Trophoblast cell (in vitro differentiated cells and primary cell): Measurements from ENCODE around the gene TSC2.
"Not testable (repeated sequence)": the region's sequence is repeated elsewhere in the genome, so short reads cannot be mapped to it uniquely, and the experiment has no call there.

ENCODE experiments used
- DNase-seq, 2 donors: peaks; one replicate each; pipeline ENCODE4 v3.0.0-alpha.2; 2016
- H2AFZ ChIP-seq: 2 replicates; pipeline ENCODE4 v1.6.1; 2013; ENCODE audit warnings: low read length, moderate library complexity, mild to moderate bottlenecking; ENCODE audit not compliant: insufficient read depth, poor library complexity
- H2AK5ac ChIP-seq: 2 replicates; pipeline ENCODE4 v1.6.1; 2013; ENCODE audit warnings: mild to moderate bottlenecking, low read length
- H2BK120ac ChIP-seq: 2 replicates; pipeline ENCODE4 v1.6.1; 2013; ENCODE audit warnings: low read length, mild to moderate bottlenecking, moderate library complexity; ENCODE audit not compliant: insufficient read depth, poor library complexity
- H2BK12ac ChIP-seq: 2 replicates; pipeline ENCODE4 v1.6.1; 2013; ENCODE audit warnings: mild to moderate bottlenecking, low read length, moderate library complexity
- H2BK5ac ChIP-seq: 2 replicates; pipeline ENCODE4 v1.6.1; 2013; ENCODE audit warnings: low read length, low read depth, moderate library complexity, mild to moderate bottlenecking; ENCODE audit not compliant: poor library complexity
- H3K14ac ChIP-seq: 2 replicates; pipeline ENCODE4 v1.6.1; 2013; ENCODE audit warnings: mild to moderate bottlenecking, low read length
- H3K18ac ChIP-seq: 2 replicates; pipeline ENCODE4 v1.6.1; 2013; ENCODE audit warnings: mild to moderate bottlenecking, low read length
- H3K23ac ChIP-seq: 2 replicates; pipeline ENCODE4 v1.6.1; 2013; ENCODE audit warnings: low read length
- H3K27ac ChIP-seq: 2 replicates; pipeline ENCODE4 v1.5.1; 2013; ENCODE audit warnings: low read depth, mild to moderate bottlenecking, inconsistent platforms, low read length, moderate library complexity
- H3K27me3 ChIP-seq: 2 replicates; pipeline ENCODE4 v1.6.1; 2013; ENCODE audit warnings: inconsistent platforms, mild to moderate bottlenecking, low read length, moderate library complexity; ENCODE audit not compliant: insufficient read depth
- H3K36me3 ChIP-seq, 2 experiments: 1 replicate in 1 of 2; 2 replicates in 1 of 2; pipeline ENCODE4 v1.6.1; 2013; ENCODE audit warnings: low read length in 2 of 2, mild to moderate bottlenecking in 2 of 2, moderate library complexity in 1 of 2; ENCODE audit not compliant: insufficient read depth in 2 of 2, control insufficient read depth in 1 of 2
- H3K4ac ChIP-seq: 2 replicates; pipeline ENCODE4 v1.6.1; 2013; ENCODE audit warnings: low read depth, mild to moderate bottlenecking, low read length, moderate library complexity
- H3K4me1 ChIP-seq, 2 experiments: 1 replicate in 1 of 2; 2 replicates in 1 of 2; pipeline ENCODE4 v1.6.1; 2013; ENCODE audit warnings: low read length in 2 of 2, mild to moderate bottlenecking in 2 of 2, moderate library complexity in 1 of 2; ENCODE audit not compliant: insufficient read depth in 2 of 2, control insufficient read depth in 1 of 2
- H3K4me2 ChIP-seq: 2 replicates; pipeline ENCODE4 v1.6.1; 2013; ENCODE audit warnings: inconsistent platforms, mild to moderate bottlenecking, low read length, moderate library complexity
- H3K4me3 ChIP-seq: 2 replicates; pipeline ENCODE4 v1.5.1; 2013; ENCODE audit warnings: mild to moderate bottlenecking, low read depth, low read length, inconsistent platforms
- H3K79me1 ChIP-seq: one replicate; pipeline ENCODE4 v1.6.1; 2013; ENCODE audit warnings: low read length
- H3K79me2 ChIP-seq: 2 replicates; pipeline ENCODE4 v1.6.1; 2013; ENCODE audit warnings: low read length, mild to moderate bottlenecking; ENCODE audit not compliant: control insufficient read depth, insufficient read depth, poor library complexity
- H3K9ac ChIP-seq: 2 replicates; pipeline ENCODE4 v1.6.1; 2013; ENCODE audit warnings: mild to moderate bottlenecking, low read length
- H3K9me3 ChIP-seq: 2 replicates; pipeline ENCODE4 v1.6.1; 2013; ENCODE audit warnings: low read depth, mild to moderate bottlenecking, control low read depth, inconsistent platforms, low read length; ENCODE audit not compliant: insufficient read depth
- H4K12ac ChIP-seq: 2 replicates; pipeline ENCODE4 v1.6.1; 2013; ENCODE audit warnings: low read depth, mild to moderate bottlenecking, low read length, moderate library complexity
- H4K8ac ChIP-seq: 2 replicates; pipeline ENCODE4 v1.6.1; 2013; ENCODE audit warnings: low read depth, mild to moderate bottlenecking, low read length, moderate library complexity
- H4K91ac ChIP-seq: one replicate; pipeline ENCODE4 v1.6.1; 2013; ENCODE audit warnings: low read depth, mild to moderate bottlenecking, low read length, moderate library complexity
- WGBS: extraction: QIAGEN DNeasy Blood & Tissue Kit; methylation state at CpG from one replicate; pipeline ENCODE4 v1.1.7; 2013; ENCODE audit warnings: missing lambda C conversion rate; ENCODE audit not compliant: insufficient read length, insufficient coverage; ENCODE audit errors: extremely low coverage; 5-methylcytosine and 5-hydroxymethylcytosine counted together

TSC2 gene

GRCh38 chr16:2097689-2098088, 49.9 kb downstream of the TSC2 start:
- not testable (repeated sequence) for H3K9me3 ChIP-seq, H4K8ac ChIP-seq, H2BK12ac ChIP-seq, H3K27ac ChIP-seq, H3K79me2 ChIP-seq, H3K4me1 ChIP-seq, H2BK5ac ChIP-seq, H4K12ac ChIP-seq, H3K4ac ChIP-seq, H3K18ac ChIP-seq, H3K23ac ChIP-seq, H3K27me3 ChIP-seq, H3K4me2 ChIP-seq, DNase-seq, H3K14ac ChIP-seq, H2BK120ac ChIP-seq, H2AK5ac ChIP-seq, H4K91ac ChIP-seq, H3K4me3 ChIP-seq, H3K79me1 ChIP-seq, H3K9ac ChIP-seq, H2AFZ ChIP-seq
- H3K36me3 ChIP-seq, result peaks cover 53 to 63% of the 10 kb centered on the region in 2 experiments
- no CpG with 5 or more reads among the region's 14 CpGs for WGBS

GRCh38 chr16:2101581-2101980, 53.8 kb downstream of the TSC2 start:
- H3K4me2 ChIP-seq, H3K4me1 ChIP-seq, H3K27me3 ChIP-seq, H2BK5ac ChIP-seq, H3K18ac ChIP-seq, H2BK120ac ChIP-seq, H2AK5ac ChIP-seq, H3K14ac ChIP-seq, H3K4ac ChIP-seq, H3K9me3 ChIP-seq, H2AFZ ChIP-seq, H3K27ac ChIP-seq, DNase-seq, H4K91ac ChIP-seq, H3K79me2 ChIP-seq, H4K12ac ChIP-seq, H3K4me3 ChIP-seq, H4K8ac ChIP-seq, H2BK12ac ChIP-seq, H3K79me1 ChIP-seq, H3K9ac ChIP-seq, H3K23ac ChIP-seq: not testable (repeated sequence)
- peaks cover 47 to 48% of the 10 kb centered on the region in 2 experiments for H3K36me3 ChIP-seq
- WGBS, result no CpG with 5 or more reads among the region's 16 CpGs

GRCh38 chr16:2102471-2102870, 54.7 kb downstream of the TSC2 start:
- no peak overlapping the region for H4K12ac ChIP-seq
- H3K4me2 ChIP-seq, result no peak overlapping the region
- no peaks in the 10 kb centered on the region for H3K4me1 ChIP-seq
- H3K18ac ChIP-seq, result no peak overlapping the region
- no peaks in the 10 kb centered on the region for H3K79me1 ChIP-seq
- no peak overlapping the region for H2BK120ac ChIP-seq
- H3K9me3 ChIP-seq, result no peaks in the 10 kb centered on the region
- no peaks in the 10 kb centered on the region for H3K27me3 ChIP-seq
- H2BK12ac ChIP-seq, result no peak overlapping the region
- no peak overlapping the region for H3K4me3 ChIP-seq
- H3K4ac ChIP-seq, result no peak overlapping the region
- H3K9ac ChIP-seq, result no peak overlapping the region
- H3K14ac ChIP-seq, result no peak overlapping the region
- no peak overlapping the region for H2BK5ac ChIP-seq
- no peak overlapping the region for H4K91ac ChIP-seq
- H2AK5ac ChIP-seq, result no peak overlapping the region
- WGBS, result no CpG with 5 or more reads among the region's 19 CpGs
- H3K23ac ChIP-seq, result no peak overlapping the region
- peaks cover 42% of the 10 kb centered on the region in 2 experiments for H3K36me3 ChIP-seq
- no peak overlapping the region for H4K8ac ChIP-seq
- H2AFZ ChIP-seq, result no peak overlapping the region
- no peak for DNase-seq
- no peaks in the 10 kb centered on the region for H3K79me2 ChIP-seq
- H3K27ac ChIP-seq, result no peak overlapping the region

- peaks cover 50 to 52% of the 10 kb centered on the region in 2 experiments for H3K36me3 ChIP-seq
- H3K4me2 ChIP-seq, H3K79me2 ChIP-seq, H3K79me1 ChIP-seq, H3K4me3 ChIP-seq, H4K8ac ChIP-seq, H3K14ac ChIP-seq, H3K4me1 ChIP-seq, H2BK120ac ChIP-seq, DNase-seq, H3K9me3 ChIP-seq, H2BK12ac ChIP-seq, H2AFZ ChIP-seq, H2BK5ac ChIP-seq, H3K23ac ChIP-seq, H3K9ac ChIP-seq, H4K91ac ChIP-seq, H2AK5ac ChIP-seq, H4K12ac ChIP-seq, H3K27me3 ChIP-seq, H3K18ac ChIP-seq, H3K27ac ChIP-seq, H3K4ac ChIP-seq: not testable (repeated sequence)
- no CpG with 5 or more reads among the region's 20 CpGs for WGBS
These were observed 56.7 kb downstream of the TSC2 start for GRCh38 chr16:2104464-2104863.
